Testis (tissue), 3 donors: Measurements from ENCODE around the gene TAF7L. TPM values are rescaled to one million over a fixed set of nuclear protein-coding genes. Genes with fewer than 3 reads are reported as not detected.

Source experiments
- DNase-seq: peaks from one replicate; pipeline ENCODE4 v3.0.0-alpha.2; 2019
- H3K27ac ChIP-seq, 2 donors: fragments of 200-600 bp; sonication (generic); one replicate each; pipeline ENCODE4 v1.5.1; 2019
- H3K27me3 ChIP-seq: fragments of 200-600 bp; sonication (generic); one replicate; pipeline ENCODE4 v1.5.1; 2019
- H3K36me3 ChIP-seq: fragments of 200-600 bp; sonication (generic); one replicate; pipeline ENCODE4 v1.5.1; 2017; ENCODE audit warnings: low read depth; ENCODE audit errors: missing control alignments
- H3K4me1 ChIP-seq: fragments of 200-600 bp; sonication (generic); one replicate; pipeline ENCODE4 v1.5.1; 2019
- H3K4me3 ChIP-seq, 2 donors: fragments of 200-600 bp; sonication (generic); one replicate each; pipeline ENCODE4 v1.5.1; 2017 to 2019
- H3K9me3 ChIP-seq: fragments of 200-600 bp; sonication (generic); one replicate; pipeline ENCODE4 v1.5.1; 2017
- CTCF ChIP-seq, 3 experiments: fragments of 450-650 bp in 2 of 3; fragments of 200-600 bp in 1 of 3; sonication (generic) in 1 of 3; IDR thresholded peaks; one replicate each; pipeline ENCODE4 v1.5.1; 2016 to 2019; ENCODE audit warnings: antibody characterized with exemption in 3 of 3, mild to moderate bottlenecking in 2 of 3, moderate library complexity in 1 of 3
- POLR2A ChIP-seq: fragments of 450-650 bp; IDR thresholded peaks from one replicate; pipeline ENCODE4 v1.6.1; 2017; ENCODE audit warnings: antibody characterized with exemption, mild to moderate bottlenecking, moderate library complexity
- WGBS, 2 donors: methylation state at CpG; one replicate each; pipeline ENCODE4 v1.1.5; 2018; 5-methylcytosine and 5-hydroxymethylcytosine counted together
- intact Hi-C: fragments of 100-400 bp; cut with DNase I; formaldehyde crosslinking; loops from one replicate; pipeline ENCODE4 v1.15.1; 2023; ENCODE audit warnings: low total_unique reads
- polyA plus RNA-seq: library from polyadenylated mRNA; stranded (reverse); fragments of 350-450 nt; fragmentation: Illumina TruSeq; extraction: RNeasy Lipid Tissue Mini Kit (QIAGEN cat#74804); gene quantifications from one replicate; pipeline ENCODE4 v1.2.3, GENCODE V29; 2014; ENCODE audit warnings: low read depth, low replicate concordance; ENCODE audit not compliant: insufficient read depth
- total RNA-seq, 2 donors: library from RNA; depleted of rRNA; stranded (reverse); fragments of >200 nt; gene quantifications; one replicate each; pipeline ENCODE4 v1.2.3, GENCODE V29; 2016

TAF7L gene
- total and polyA plus RNA-seq, 3 donors from 2014 or later: 50.0 to 86.0 (median 80.1) TPM

GRCh38 chrX:101262590-101262989 lies 28.5 kb downstream of the TAF7L start:
- intact Hi-C loops: no loop called here
- Histone ChIP-seq H3K9me3 (no peaks in the 10 kb centered on the region), H3K27ac (no peak overlapping the region), H3K4me3 (no peak overlapping the region), H3K4me1 (peaks cover 6% of the 10 kb centered on the region), H3K36me3 (no peaks in the 10 kb centered on the region), H3K27me3 (no peaks in the 10 kb centered on the region)
- 94% methylated on average over 4 of the region's 4 CpGs; no CpG with 5 or more reads in 1 of the 2 donors for WGBS, 2 donors
- TF ChIP-seq CTCF (IDR thresholded peaks at IDR 0.05): no peak
- TF ChIP-seq POLR2A: no peak
- DNase-seq: no peak

GRCh38 chrX:101260435-101260834 lies 30.7 kb downstream of the TAF7L start:
- Histone ChIP-seq H3K27ac (no peak overlapping the region), H3K36me3 (no peaks in the 10 kb centered on the region), H3K4me1 (peaks cover 6% of the 10 kb centered on the region), H3K4me3 (no peak overlapping the region), H3K27me3 (no peaks in the 10 kb centered on the region), H3K9me3 (no peaks in the 10 kb centered on the region)
- 61 to 100% methylated on average over 1 to 4 of the region's 4 CpGs for WGBS, 2 donors
- TF ChIP-seq POLR2A (no peak), CTCF (IDR thresholded peaks at IDR 0.05) (no peak)
- intact Hi-C loops: no loop called here
- peak; percentile 48 for DNase-seq

GRCh38 chrX:101258259-101258581 lies 32.9 kb downstream of the TAF7L start:
- WGBS, 2 donors: 90% methylated on average over 8 of the region's 11 CpGs; no CpG with 5 or more reads in 1 of the 2 donors
- Histone ChIP-seq H3K4me3 (no peak overlapping the region), H3K27ac (no peak overlapping the region), H3K9me3 (no peaks in the 10 kb centered on the region), H3K36me3 (no peaks in the 10 kb centered on the region), H3K4me1 (no peaks in the 10 kb centered on the region), H3K27me3 (no peaks in the 10 kb centered on the region)
- TF ChIP-seq POLR2A (no peak), CTCF (IDR thresholded peaks at IDR 0.05) (no peak)
- intact Hi-C loops: no loop called here
- no peak for DNase-seq

- TF ChIP-seq CTCF (IDR thresholded peaks at IDR 0.05) (no peak), POLR2A (no peak)
- no peaks in the 10 kb centered on the region for H3K4me1 ChIP-seq
- H3K9me3 ChIP-seq: no peaks in the 10 kb centered on the region
- H3K36me3 ChIP-seq: no peaks in the 10 kb centered on the region
- no peaks in the 10 kb centered on the region for H3K27me3 ChIP-seq
- no peak overlapping the region for H3K4me3 ChIP-seq
- intact Hi-C loops: no loop called here
- no peak for DNase-seq
- 72 to 78% methylated on average over 4 of the region's 4 CpGs for WGBS, 2 donors
- no peak overlapping the region for H3K27ac ChIP-seq
These were observed 33.5 kb downstream of the TAF7L start for GRCh38 chrX:101257448-101258258.

GRCh38 chrX:101252634-101253033 lies 38.5 kb downstream of the TAF7L start:
- TF ChIP-seq POLR2A: no peak
- no peak for TF ChIP-seq CTCF (IDR thresholded peaks at IDR 0.05)
- no peak overlapping the region for H3K27ac ChIP-seq
- no peaks in the 10 kb centered on the region for H3K36me3 ChIP-seq
- 60 to 82% methylated on average over 2 of the region's 2 CpGs for WGBS, 2 donors
- H3K4me1 ChIP-seq: no peaks in the 10 kb centered on the region
- intact Hi-C loops: no loop called here
- H3K4me3 ChIP-seq: no peak overlapping the region
- no peak for DNase-seq
- H3K9me3 ChIP-seq: no peaks in the 10 kb centered on the region
- H3K27me3 ChIP-seq: no peaks in the 10 kb centered on the region
